RPMI7951 (cell line): Measurements from ENCODE around the gene SMPD3. TPM values are rescaled to one million over a fixed set of nuclear protein-coding genes. Genes with fewer than 3 reads are reported as not detected.

ENCODE experiments used
- DNase-seq: peaks from one replicate; pipeline ENCODE4 v3.0.0-alpha.2; 2012; ENCODE audit warnings: low read depth
- total RNA-seq: library from RNA; depleted of rRNA; stranded (reverse); fragments of >200 nt; shearing (Covaris generic); gene quantifications from 2 replicates; pipeline ENCODE4 v1.2.3, GENCODE V29; 2014

The SMPD3 gene
- total RNA-seq, 1 experiment from 2014 or later = 0.12 TPM

- no peak for DNase-seq
Observed at GRCh38 chr16:68357521-68357922, 90.8 kb downstream of the SMPD3 start.

GRCh38 chr16:68356919-68357286 lies 91.4 kb downstream of the SMPD3 start:
- DNase-seq = no peak

- DNase-seq = no peak
Observed at GRCh38 chr16:68356249-68356918, 91.9 kb downstream of the SMPD3 start.

GRCh38 chr16:68355447-68356248 lies 92.7 kb downstream of the SMPD3 start:
- no peak for DNase-seq

- DNase-seq = no peak
Observed at GRCh38 chr16:68354816-68355215, 93.5 kb downstream of the SMPD3 start.

- DNase-seq = no peak
Observed at GRCh38 chr16:68353366-68353765, 94.9 kb downstream of the SMPD3 start.

- no peak for DNase-seq
Observed at GRCh38 chr16:68351991-68352431, 96.3 kb downstream of the SMPD3 start.

- no peak for DNase-seq
Observed at GRCh38 chr16:68351463-68351862, 96.8 kb downstream of the SMPD3 start.

- DNase-seq = no peak
Observed at GRCh38 chr16:68350813-68351350, 97.4 kb downstream of the SMPD3 start.

- DNase-seq = no peak
Observed at GRCh38 chr16:68349838-68350410, 98.4 kb downstream of the SMPD3 start.

GRCh38 chr16:68348639-68349445 lies 99.5 kb downstream of the SMPD3 start:
- DNase-seq = no peak

GRCh38 chr16:68347605-68348004 lies 100.7 kb downstream of the SMPD3 start:
- DNase-seq = no peak

- no peak for DNase-seq
Observed at GRCh38 chr16:68346892-68347480, 101.3 kb downstream of the SMPD3 start.

- DNase-seq = no peak
Observed at GRCh38 chr16:68345958-68346635, 102.2 kb downstream of the SMPD3 start.

- DNase-seq = no peak
Observed at GRCh38 chr16:68345351-68345810, 102.9 kb downstream of the SMPD3 start.

GRCh38 chr16:68344252-68344651 lies 104.1 kb downstream of the SMPD3 start:
- DNase-seq = no peak

GRCh38 chr16:68343137-68343536 lies 105.2 kb downstream of the SMPD3 start:
- DNase-seq = no peak

GRCh38 chr16:68342620-68343019 lies 105.7 kb downstream of the SMPD3 start:
- no peak for DNase-seq

- no peak for DNase-seq
Observed at GRCh38 chr16:68339214-68339613, 109.1 kb downstream of the SMPD3 start.

- DNase-seq = no peak
Observed at GRCh38 chr16:68338326-68339119, 109.8 kb downstream of the SMPD3 start.
